GM19397 (cell line): ENCODE results near the gene BPIFB4.
"Not testable (repeated sequence)": the region's sequence is repeated elsewhere in the genome, so short reads cannot be mapped to it uniquely, and the experiment has no call there.

ENCODE experiments used
- ATAC-seq: cut with Tn5 transposase; IDR thresholded peaks from one replicate; pipeline ENCODE4 v1.9.1; 2021; ENCODE audit warnings: mild to moderate bottlenecking, moderate library complexity; ENCODE audit not compliant: unreplicated experiment

The BPIFB4 gene

DNA sequence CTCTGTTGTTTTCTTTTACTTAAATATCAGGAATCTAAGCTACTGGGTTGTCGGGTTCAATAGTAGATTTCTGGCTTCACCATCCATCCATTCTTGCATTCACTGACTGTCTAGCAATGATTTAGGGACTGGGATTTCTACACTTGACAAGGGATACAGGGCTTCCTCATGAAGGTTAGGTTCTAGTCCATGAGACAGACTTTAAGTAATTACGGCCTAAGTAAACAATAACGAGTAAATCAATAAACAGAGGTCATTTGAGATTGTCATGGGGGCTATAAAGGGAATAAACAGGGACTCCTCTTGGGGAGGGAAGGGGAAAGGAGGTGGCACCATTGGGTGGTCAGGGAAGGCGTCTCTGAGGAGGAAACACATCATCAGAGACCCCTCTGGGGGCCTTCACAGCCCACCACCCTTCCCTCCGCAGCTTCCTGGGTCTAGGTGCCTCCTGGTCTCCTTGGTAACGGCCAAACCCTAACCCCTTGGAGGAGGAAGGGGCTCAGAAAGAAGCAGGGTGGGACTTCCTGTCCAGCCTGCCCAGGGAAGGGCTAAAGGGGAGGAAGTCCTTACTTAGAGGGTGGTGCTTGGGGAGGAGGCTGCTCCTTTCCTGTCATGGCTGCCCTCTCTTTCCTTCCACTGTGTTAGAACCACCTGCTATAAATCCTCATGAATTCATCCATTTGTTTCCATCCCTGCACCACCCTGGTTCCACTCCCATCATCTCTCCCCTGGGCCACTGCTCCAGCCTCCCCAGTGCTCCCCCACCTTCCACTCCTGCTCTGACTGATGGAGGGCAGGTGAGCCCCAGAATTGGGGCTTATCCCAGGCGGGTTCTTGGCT lies 33.3 kb downstream of the BPIFB4 start:
- ATAC-seq, result no peak

GRCh38 chr20:33113387-33113908 lies 34.0 kb downstream of the BPIFB4 start:
- no peak for ATAC-seq

- not testable (repeated sequence) for ATAC-seq
Observed at GRCh38 chr20:33115501-33115900, 36.1 kb downstream of the BPIFB4 start.

DNA sequence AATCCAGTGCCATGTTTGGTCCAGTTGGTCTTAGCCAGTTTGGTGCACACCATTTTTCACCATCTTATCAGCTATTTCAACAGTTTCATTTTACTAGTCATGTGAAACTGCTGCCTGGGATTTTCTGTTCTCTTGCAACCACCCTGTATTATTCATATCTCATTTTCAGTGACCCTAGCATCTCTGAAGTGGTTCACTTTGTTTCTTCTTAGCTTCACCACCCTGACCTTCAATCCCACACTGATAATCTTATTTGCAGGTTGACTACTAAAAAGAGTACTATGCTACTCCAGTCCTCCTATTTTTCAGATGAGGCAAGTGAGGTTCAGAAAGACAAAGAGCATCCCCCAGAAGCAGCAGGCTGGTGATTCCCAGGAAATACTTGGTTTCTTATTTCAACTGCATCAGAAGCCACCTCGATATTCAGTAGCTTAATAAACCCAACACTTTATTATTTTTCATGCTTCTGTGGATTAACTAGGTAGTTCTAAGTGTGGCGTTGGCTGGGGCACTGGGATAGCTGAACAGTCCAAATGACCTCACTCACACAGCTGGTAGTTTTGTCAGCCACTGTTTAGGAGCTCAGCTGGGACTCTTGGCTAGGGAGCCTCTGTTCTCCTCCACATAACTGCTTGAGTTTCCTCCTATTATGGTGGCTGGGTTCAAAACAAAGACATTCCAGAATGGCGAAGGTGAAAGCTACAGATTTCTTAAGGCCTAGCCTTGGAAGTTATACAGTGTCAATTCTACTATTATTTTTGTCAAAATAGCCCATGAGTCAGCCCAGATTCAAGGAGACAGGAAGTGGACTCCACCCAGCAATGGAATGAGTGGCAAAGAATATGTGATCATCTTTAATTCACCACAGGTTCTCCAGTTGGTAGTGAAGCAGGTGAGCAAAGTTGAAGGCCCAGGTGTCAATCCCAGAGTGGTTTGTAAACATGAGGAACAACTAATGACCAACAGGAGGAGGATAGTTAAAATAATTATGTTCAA lies 40.6 kb downstream of the BPIFB4 start:
- no peak for ATAC-seq

DNA sequence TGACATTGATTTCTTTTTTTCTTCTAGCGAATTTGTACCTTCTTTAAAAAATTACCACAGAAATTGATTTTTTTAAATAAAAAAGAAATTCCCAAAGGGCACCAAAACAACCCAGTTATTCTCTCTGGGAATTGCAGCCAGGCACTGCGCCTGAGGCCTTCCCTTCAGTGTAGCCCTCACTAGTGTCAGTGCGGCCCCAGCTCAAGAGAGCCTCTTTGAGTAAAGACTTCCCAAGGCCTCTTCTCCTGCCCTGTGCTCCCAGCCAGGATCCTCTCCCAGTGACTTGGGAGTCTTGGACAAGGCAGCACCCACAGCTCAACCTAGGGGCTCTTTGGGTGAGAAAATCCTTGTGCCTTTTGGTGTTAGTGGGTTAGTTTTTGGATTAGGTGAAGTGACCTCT lies 41.5 kb downstream of the BPIFB4 start:
- no peak for ATAC-seq

- not testable (repeated sequence) for ATAC-seq
Observed at GRCh38 chr20:33122297-33122696, 42.9 kb downstream of the BPIFB4 start.

GRCh38 chr20:33124261-33124660 lies 44.8 kb downstream of the BPIFB4 start:
- ATAC-seq, result no peak

- ATAC-seq, result no peak
Observed at GRCh38 chr20:33124994-33125393, 45.6 kb downstream of the BPIFB4 start.

- ATAC-seq, result no peak
Observed at GRCh38 chr20:33125983-33126382, 46.5 kb downstream of the BPIFB4 start.

DNA sequence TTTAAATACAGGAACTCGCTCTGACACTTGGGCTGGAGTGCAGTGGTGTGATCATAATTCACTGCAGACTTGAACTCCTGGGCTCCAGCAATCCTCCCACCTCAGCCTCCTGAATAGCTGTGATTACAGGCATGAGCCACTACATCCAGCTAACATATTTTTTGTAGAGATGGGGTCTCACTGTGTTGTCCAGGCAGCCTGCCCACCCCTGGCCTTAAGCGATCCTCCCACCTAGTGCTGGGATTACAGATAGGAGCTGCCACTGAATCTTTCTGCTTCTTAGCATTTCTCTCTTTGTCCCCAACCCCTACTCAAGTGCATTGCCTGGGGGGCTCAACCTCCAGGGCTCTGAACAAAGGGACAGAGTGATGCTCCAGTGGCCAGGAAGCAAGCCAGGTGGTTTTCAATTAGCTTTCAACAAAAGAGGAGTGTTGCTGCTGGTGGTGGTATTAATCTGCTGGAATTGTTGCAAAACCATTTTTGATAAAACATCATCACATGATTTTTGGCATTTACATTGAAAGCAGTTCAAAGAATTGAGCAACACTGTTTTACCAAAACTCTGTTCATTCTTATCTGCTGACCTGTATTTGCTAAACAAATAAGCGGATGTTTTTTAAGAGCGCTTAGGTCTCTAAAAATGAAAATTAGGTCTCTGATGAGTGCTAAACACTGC lies 48.1 kb downstream of the BPIFB4 start:
- ATAC-seq, result no peak

GRCh38 chr20:33130568-33131061 lies 51.2 kb downstream of the BPIFB4 start:
- no peak for ATAC-seq

- no peak for ATAC-seq
Observed at GRCh38 chr20:33131949-33132473, 52.6 kb downstream of the BPIFB4 start.

DNA sequence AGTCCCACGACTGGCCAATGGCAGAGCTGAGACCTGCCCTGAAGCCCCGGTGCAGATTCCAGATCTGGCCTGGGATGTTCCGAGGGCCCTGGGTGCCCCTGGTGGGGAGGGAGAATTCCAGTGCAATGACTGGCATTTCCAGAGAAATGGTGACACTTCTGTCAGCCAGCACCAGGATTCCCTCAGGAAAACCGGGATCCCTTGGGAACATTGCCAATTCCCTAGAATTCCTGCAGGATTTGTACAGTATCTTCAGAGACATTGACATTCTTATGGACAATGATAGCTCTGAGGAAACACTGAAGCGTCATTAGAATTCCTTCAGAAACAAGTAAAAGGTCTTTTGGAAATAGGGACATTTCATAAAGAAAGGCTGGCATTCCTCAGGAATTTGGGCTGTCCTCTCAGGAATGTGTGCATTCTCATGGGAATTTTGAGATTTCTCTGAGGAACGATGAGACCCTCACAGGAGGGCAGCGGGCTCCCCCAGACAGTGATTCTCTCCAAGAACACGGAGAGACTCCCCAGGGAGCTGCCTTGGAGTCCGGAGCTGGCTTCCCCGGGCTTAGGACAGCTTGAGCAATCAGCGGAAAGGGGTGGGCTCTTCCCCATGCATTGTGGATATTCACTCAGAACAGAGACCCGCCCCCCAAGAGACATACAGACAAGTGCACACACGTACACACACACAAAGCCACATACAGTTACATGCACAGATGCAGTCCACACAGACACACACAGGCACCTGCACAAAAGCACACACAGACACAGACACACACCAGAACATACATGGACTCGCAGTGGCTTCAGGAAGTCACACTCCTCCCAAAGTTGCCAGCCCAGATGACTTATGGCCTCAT lies 53.3 kb downstream of the BPIFB4 start:
- no peak for ATAC-seq

- no peak for ATAC-seq
Observed at GRCh38 chr20:33133373-33133941, 54.0 kb downstream of the BPIFB4 start.

DNA sequence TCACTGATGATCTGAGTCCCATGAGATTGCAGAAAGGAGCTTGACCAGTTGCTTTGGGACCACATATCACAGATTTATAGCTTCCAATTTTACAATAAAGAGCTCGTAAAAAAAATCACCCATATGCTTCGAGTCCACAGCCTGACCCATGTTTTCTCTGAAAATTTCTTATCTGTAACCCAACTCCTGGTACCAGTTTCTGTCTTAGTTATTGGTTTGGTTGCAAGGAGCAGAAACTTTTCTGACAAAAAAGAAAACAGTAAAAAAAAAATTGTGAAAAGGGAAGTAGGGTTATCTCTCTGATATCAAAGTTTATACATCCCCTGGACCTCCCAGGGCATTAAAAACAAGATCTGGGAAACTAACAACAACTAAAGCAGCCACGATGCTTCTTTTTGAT lies 57.8 kb downstream of the BPIFB4 start:
- ATAC-seq, result no peak

- ATAC-seq, result no peak
Observed at GRCh38 chr20:33139467-33139866, 60.0 kb downstream of the BPIFB4 start.

DNA sequence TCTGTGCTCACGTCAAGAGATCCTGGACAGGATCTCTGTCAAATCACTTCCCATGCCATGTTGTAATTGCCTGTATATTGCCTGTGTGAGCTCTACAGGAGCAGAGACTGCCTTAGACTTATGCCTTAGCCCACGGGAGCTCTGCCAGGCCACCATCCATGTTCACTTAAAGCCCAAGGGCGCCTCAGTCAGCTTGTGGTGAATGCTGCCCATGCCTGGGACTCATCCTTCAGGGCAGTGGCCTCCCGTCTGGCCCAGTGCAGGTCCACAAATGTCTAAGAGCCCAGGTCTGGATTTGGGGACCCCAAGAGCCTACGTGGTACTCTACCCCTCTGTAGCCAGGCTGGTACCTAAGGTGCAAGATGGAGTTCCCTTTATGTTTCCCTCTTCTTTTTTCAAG lies 66.1 kb downstream of the BPIFB4 start:
- ATAC-seq, result no peak

DNA sequence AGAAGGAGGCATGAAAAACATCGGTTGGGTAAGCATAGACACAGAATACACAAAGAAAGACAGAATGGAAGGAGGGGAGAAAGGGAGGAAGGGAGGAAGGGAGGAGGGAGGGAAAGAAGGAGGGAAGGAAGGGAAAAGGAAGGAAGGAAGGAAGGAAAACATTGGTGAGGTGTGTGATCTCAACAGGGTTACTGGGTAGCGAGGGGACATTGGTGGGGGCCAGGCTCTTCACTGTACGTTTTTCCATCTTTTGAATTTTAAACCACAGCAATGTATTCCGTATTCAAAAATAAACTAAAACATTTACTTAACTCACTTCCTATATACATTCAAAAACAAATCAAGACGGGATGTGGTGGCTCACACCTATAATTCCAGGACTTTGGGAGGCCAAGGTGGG lies 67.9 kb downstream of the BPIFB4 start:
- ATAC-seq, result no peak

GRCh38 chr20:33148040-33148439 lies 68.6 kb downstream of the BPIFB4 start:
- no peak for ATAC-seq
